ENCODE results near the gene SRGAP2B.
"Not testable (repeated sequence)": the region's sequence is repeated elsewhere in the genome, so short reads cannot be mapped to it uniquely, and the experiment has no call there.

The SRGAP2B gene

GRCh38 chr1:145041519-145041918 is 53.6 kb downstream of the SRGAP2B start:
- not testable (repeated sequence) for DNase-seq (ENCODE audit: low read depth)

- DNase-seq (ENCODE audit: low read depth), result not testable (repeated sequence)
These were observed 59.1 kb downstream of the SRGAP2B start for GRCh38 chr1:145036019-145036418.

- DNase-seq (ENCODE audit: low read depth), result not testable (repeated sequence)
These were observed 61.6 kb downstream of the SRGAP2B start for GRCh38 chr1:145033523-145033922.

- DNase-seq (ENCODE audit: low read depth), result not testable (repeated sequence)
These were observed 67.9 kb downstream of the SRGAP2B start for GRCh38 chr1:145027251-145027650.

DNA sequence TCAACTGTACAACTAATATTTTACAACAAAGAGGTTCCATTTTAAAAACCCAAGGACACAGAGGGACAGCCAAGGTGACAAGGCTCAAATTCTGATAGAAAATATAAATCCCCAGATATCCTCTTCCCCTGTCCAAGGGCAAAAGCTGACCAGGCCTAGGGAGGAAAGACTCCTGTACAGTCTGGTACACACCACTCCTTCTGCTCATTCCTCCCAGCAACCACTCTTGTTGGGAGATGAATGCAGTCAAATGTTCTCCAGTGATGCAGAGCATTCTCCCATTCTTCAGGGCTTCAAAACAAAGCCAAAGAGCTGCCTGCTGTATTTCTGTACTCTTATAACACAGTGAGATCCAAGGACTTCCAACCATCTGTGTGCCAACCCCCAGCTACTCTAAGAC is 69.8 kb downstream of the SRGAP2B start:
- not testable (repeated sequence) for DNase-seq (ENCODE audit: low read depth)

- DNase-seq (ENCODE audit: low read depth), result not testable (repeated sequence)
These were observed 72.9 kb downstream of the SRGAP2B start for GRCh38 chr1:145022259-145022658.

GRCh38 chr1:145021749-145022148 is 73.4 kb downstream of the SRGAP2B start:
- not testable (repeated sequence) for DNase-seq (ENCODE audit: low read depth)

GRCh38 chr1:145019709-145020108 is 75.4 kb downstream of the SRGAP2B start:
- DNase-seq (ENCODE audit: low read depth), result not testable (repeated sequence)

DNA sequence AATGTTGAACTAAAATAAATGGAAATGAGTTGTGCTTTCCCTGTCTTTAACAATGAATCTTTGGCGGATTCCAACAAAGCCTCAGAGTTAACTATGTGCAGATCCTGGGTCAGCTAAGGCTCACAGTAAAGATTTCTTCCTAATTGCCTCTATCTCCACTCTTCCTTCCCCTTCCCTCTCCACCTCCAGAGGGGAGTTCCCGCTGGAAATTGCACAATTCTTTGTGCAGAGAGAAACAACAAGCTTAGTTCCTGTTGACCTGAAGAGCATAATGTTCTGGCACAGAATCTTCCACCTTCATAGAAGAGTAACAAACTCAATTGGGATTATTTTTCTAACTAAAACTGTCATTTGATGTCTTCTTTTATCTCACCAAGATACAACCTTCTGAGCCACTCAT is 77.4 kb downstream of the SRGAP2B start:
- DNase-seq (ENCODE audit: low read depth), result not testable (repeated sequence)

DNA sequence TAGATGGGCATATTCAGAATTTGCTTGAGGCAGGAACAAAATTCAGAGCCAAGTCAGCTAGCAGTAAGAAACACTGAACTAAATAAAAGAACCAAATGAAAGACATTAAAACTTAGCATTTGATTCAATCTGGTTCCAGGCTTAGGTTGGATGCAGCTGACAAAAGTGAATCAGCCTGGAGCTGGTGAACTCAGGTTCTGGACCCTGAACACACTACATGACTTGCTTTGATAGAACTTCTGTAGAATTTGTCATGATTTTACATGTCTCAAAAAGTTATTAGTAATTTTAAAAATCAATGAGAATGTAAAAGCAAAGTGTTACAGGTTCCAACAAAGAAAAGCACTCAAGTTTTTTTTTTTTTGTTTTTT is 78.7 kb downstream of the SRGAP2B start:
- not testable (repeated sequence) for DNase-seq (ENCODE audit: low read depth)

- not testable (repeated sequence) for DNase-seq (ENCODE audit: low read depth)
These were observed 79.2 kb downstream of the SRGAP2B start for GRCh38 chr1:145015744-145016491.

- DNase-seq (ENCODE audit: low read depth), result not testable (repeated sequence)
These were observed 81.8 kb downstream of the SRGAP2B start for GRCh38 chr1:145013353-145013752.

DNA sequence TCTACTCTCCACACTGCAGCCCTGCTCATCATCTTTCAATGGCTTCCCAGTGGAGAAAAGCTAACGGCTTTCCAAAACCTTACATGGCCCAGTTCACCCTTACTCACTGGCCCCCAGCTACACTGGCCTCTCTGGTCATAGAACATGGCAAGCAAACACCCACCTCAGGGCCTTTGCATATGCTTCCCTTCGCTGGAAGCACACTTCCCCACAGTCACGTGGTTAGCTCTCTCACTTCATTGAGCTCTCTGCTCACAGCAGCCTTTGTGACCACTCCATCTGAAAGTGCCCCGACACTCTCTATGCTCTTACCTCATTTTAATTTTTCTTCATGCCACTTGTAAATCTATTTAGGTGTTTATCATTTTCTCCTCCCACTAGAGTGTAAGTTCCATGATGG is 83.3 kb downstream of the SRGAP2B start:
- DNase-seq (ENCODE audit: low read depth), result not testable (repeated sequence)

- DNase-seq (ENCODE audit: low read depth), result not testable (repeated sequence)
These were observed 84.5 kb downstream of the SRGAP2B start for GRCh38 chr1:145010580-145010979.

GRCh38 chr1:145009928-145010327 is 85.2 kb downstream of the SRGAP2B start:
- DNase-seq (ENCODE audit: low read depth), result not testable (repeated sequence)

GRCh38 chr1:145008388-145008787 is 86.7 kb downstream of the SRGAP2B start:
- DNase-seq (ENCODE audit: low read depth), result not testable (repeated sequence)

DNA sequence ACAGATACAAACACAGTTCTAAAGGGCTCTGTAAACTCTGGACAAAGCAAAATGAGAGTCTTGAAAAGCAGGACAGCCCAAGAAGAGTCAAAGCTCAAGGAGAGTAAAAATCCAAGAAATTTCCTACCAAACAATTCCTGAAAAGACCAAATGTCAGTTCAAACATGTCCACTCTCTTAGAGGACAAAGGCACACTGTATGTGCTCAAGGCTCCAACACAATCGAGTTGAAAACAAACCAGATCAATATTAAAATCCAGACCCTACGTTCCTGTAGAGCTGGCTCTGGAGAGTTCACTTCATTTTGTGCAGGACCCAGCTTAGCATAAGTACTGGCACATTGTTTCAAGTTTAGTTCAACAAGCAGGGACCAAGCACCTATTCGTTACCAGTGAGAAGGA is 90.0 kb downstream of the SRGAP2B start:
- not testable (repeated sequence) for DNase-seq (ENCODE audit: low read depth)

GRCh38 chr1:145001381-145001780 is 93.7 kb downstream of the SRGAP2B start:
- not testable (repeated sequence) for DNase-seq (ENCODE audit: low read depth)

- DNase-seq (ENCODE audit: low read depth), result not testable (repeated sequence)
These were observed 94.3 kb downstream of the SRGAP2B start for GRCh38 chr1:145000743-145001326.

GRCh38 chr1:145000074-145000742 is 94.9 kb downstream of the SRGAP2B start:
- DNase-seq (ENCODE audit: low read depth), result not testable (repeated sequence)

- not testable (repeated sequence) for DNase-seq (ENCODE audit: low read depth)
These were observed 96.2 kb downstream of the SRGAP2B start for GRCh38 chr1:144998981-144999273.

GRCh38 chr1:144998134-144998980 is 96.8 kb downstream of the SRGAP2B start:
- not testable (repeated sequence) for DNase-seq (ENCODE audit: low read depth)

All from stimulated activated CD8-positive, alpha-beta memory T cell treated with anti-CD3 and anti-CD28 coated beads, Interleukin-4, amount 100 ng/mL, for 24 hours (primary cell).